ENCODE data around the gene PRR13. TPM values are rescaled to one million over a fixed set of nuclear protein-coding genes. Genes with fewer than 3 reads are reported as not detected.
A peak's percentile ranks its signal among the peaks of the same experiment; 100 is the strongest.

PRR13 gene
- total and polyA plus RNA-seq, 9 of the 15 experiments (the other 6 are each of a cell fraction or from before 2014, with no cell fraction given): 117 to 835 (median 285) TPM

- Histone ChIP-seq H3K27me3 (ENCODE audit: control insufficient read depth in 2 of 2, insufficient read depth in 2 of 2, low read length in 2 of 2) (no peaks in the 10 kb centered on the region), H2AFZ (ENCODE audit: low read depth, low read length) (no peak overlapping the region), H3K9ac (ENCODE audit: insufficient read depth in 1 of 2, low read depth in 2 of 2, low read length in 2 of 2) (peak overlapping the region in 1 of 2 experiments; percentile 3; a peak in 1 of 4 replicates), H3K79me2 (ENCODE audit: control insufficient read depth, insufficient read depth, low read length) (peaks cover 76% of the 10 kb centered on the region), H4K20me1 (replicated peaks; ENCODE audit: control insufficient read depth, insufficient read depth, low read length) (peaks cover 36% of the 10 kb centered on the region), H3K4me1 (replicated peaks in 1 of 2; ENCODE audit: control insufficient read depth in 2 of 2, insufficient read depth in 2 of 2, low read length in 2 of 2) (peaks cover 0 to 17% of the 10 kb centered on the region in 2 experiments; a peak in 3 of 5 replicates), H3K36me3 (ENCODE audit: control insufficient read depth, insufficient read depth, low read length) (peaks cover 70% of the 10 kb centered on the region), H3K9me1 (ENCODE audit: control insufficient read depth, insufficient read depth, low read length) (peaks cover 4% of the 10 kb centered on the region), H3K27ac (ENCODE audit: extremely low read depth, low read depth, low read length) (no peak overlapping the region), H3K4me2 (ENCODE audit: insufficient read depth, low read length) (peak overlapping the region; percentile 10; the same call in 1 of the 2 replicates), H3K9me3 (replicated peaks; ENCODE audit: control insufficient read depth, insufficient read depth, low read depth, low read length) (no peaks in the 10 kb centered on the region), H3K4me3 (no peak overlapping the region; the same call in 1 of the 2 replicates)
- TF ChIP-seq IRF1 (CRISPR knock-in tag; IDR thresholded peaks at IDR 0.05; ENCODE audit: borderline replicate concordance) (no peak), SUPT5H (IDR thresholded peaks at IDR 0.05) (peak; percentile 39), RBFOX2 (IDR thresholded peaks at IDR 0.05; ENCODE audit: low read depth, low read length) (peak; percentile 32; the same call in 1 of the 2 replicates), POLR2AphosphoS5 (IDR thresholded peaks at IDR 0.05; ENCODE audit: control insufficient read depth, insufficient read depth, low read depth, low read length) (peak; percentile 25; the same call in 1 of the 2 replicates), SAFB2 (IDR thresholded peaks at IDR 0.05; ENCODE audit: borderline replicate concordance, low read depth, low read length, severe bottlenecking) (no peak), GABPB1 (CRISPR knock-in tag; IDR thresholded peaks at IDR 0.05) (no peak), POLR2A (conservative IDR thresholded peaks at IDR 0.05) (peak; percentile 49)
- DNase-seq (ENCODE audit: extremely low read depth in 1 of 4, low spot score in 3 of 4): no peak
- intact Hi-C loops (cut with micrococcal nuclease) (no loop called here), in situ Hi-C loops (cut with MboI) (no loop called here)
- CTCF ChIA-PET (ENCODE audit: low intra/inter-chr PET ratio): interaction anchor here (0.9 kb wide), 1 partner anchor 127 kb away, joined by 3 read pairs; no protein-coding TSS in a partner anchor
- FAIRE-seq: peak; percentile 23
- no peak for ATAC-seq
- no TSS peak for BruUV-seq (replicated peaks)
- POLR2A ChIA-PET: interaction anchor here (0.5 to 3.9 kb wide), 16 partner anchors 10 to 573 kb away, joined by 3 to 39 read pairs (median 5); partner anchors contain the start of genes AAAS, SP1 and TARBP2
- WGBS (ENCODE audit: insufficient coverage, low coverage, missing lambda C conversion rate): 86% methylated on average over 3 of the region's 3 CpGs
These were observed 13.2 kb downstream of the PRR13 start for GRCh38 chr12:53454707-53455106.

Data from K562 (cell line).